ENCODE measurements around the gene COG1.

COG1 gene

DNA sequence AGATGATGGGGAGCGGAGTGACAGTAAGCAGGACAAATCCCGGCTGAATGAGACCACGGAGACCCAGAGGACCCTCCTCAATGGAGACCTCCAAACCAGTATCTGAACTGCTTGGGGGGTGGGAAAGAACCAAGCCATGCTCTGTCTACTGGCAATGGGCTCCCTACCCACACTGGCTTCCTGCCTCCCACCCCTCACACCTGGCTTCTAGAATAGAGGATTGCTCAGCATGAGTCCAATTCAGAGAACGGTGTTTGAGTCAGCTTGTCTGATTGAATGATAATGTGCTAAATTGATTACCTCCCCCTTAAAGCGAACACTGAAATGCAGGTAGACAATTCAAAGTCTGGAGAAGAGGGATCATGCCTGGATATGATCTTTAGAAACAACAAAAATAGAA is 22.5 kb upstream of the COG1 start:
- no peak for DNase-seq

DNA sequence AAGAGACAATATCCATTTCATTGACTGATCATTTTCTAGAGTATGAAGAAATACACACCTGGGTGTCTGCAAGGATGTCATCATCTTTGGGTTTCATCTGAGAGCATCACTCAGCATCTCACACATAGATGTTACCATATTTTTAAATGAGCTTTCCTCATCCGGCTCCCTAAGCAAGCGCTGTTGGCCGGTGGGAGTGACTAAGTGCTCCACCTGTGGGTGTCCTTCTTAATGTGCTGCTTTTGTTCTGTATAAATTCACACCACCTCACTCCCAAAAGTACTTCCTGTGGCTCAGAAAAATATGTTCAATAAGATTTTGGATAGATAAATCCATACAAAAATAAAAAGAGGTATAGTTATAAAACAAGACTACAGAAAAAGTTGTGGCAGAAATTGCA is 20.6 kb upstream of the COG1 start:
- DNase-seq = no peak

GRCh38 chr17:73174126-73174525 is 18.7 kb upstream of the COG1 start:
- no peak for DNase-seq

DNA sequence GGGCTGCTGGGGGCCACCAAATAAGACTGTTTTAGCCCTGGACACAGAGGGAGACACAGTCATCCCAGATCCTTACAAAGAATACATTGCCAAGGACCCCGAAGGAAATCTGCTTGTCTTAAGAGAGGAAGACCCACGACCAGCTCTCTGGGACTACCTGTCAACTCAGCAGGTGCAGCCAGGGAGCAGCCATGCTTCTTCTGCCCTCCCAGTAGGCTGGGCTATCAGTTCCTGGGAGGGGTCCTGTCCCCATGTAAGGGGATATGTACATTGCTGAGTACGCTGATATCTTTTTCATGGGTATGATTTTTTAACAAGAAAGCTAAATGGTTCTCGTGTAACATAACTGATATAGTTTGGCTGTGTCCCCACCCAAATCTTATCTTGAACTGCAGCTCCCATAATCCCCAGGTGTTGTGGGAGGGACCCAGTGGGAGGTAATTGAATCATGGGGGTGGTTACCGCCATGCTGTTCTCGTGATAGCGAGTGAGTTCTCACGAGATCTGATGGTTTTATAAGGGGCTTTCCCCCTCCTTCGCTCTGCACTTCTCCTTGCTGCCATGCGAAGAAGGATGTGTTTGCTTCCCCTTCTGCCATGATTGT is 16.8 kb upstream of the COG1 start:
- no peak for DNase-seq

- DNase-seq = no peak
These were observed 13.5 kb upstream of the COG1 start for GRCh38 chr17:73179387-73179786.

DNA sequence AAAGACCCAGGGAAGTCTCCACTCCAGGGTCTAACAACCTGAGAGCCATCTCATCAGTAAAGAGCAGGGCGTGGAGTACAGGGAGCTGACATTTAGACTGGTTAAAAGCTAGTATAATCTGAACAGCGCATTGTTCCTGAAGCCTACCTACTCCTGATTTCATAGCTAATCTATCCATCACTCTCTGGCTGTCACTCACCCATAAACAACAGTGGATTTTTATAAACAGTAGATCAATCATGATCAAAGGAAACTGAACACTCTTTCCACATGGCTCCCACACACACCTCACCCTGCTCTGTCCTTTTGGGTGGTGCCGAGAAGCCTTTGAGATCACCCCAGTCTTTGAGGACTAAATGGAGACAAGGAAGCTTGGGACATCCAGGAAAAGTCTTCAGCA is 13.0 kb upstream of the COG1 start:
- no peak for DNase-seq

GRCh38 chr17:73182616-73183310 is 10.1 kb upstream of the COG1 start:
- DNase-seq = no peak

GRCh38 chr17:73184136-73184993 is 8.5 kb upstream of the COG1 start:
- no peak for DNase-seq

GRCh38 chr17:73186283-73187050 is 6.4 kb upstream of the COG1 start:
- no peak for DNase-seq

GRCh38 chr17:73187203-73187769 is 5.6 kb upstream of the COG1 start:
- peak; percentile 72 for DNase-seq

DNA sequence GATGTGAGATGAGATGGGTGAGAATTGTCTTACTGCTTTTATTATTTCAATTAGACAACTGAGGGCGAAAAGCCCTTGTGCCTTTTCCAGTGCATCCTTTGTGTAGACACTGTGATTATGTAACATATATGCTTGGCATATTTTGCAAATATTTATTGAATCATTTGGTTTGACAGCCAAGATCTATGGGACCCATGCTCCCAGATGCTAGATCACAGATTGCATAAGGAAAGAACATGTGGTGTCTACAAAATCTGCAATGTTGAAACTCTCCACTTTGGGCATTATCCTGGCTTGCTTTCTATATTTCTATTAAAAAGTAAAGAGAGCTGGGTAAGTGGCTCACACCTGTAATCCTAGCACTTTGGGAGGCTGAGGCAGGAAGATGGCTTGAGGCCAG is 4.8 kb upstream of the COG1 start:
- DNase-seq = no peak

DNA sequence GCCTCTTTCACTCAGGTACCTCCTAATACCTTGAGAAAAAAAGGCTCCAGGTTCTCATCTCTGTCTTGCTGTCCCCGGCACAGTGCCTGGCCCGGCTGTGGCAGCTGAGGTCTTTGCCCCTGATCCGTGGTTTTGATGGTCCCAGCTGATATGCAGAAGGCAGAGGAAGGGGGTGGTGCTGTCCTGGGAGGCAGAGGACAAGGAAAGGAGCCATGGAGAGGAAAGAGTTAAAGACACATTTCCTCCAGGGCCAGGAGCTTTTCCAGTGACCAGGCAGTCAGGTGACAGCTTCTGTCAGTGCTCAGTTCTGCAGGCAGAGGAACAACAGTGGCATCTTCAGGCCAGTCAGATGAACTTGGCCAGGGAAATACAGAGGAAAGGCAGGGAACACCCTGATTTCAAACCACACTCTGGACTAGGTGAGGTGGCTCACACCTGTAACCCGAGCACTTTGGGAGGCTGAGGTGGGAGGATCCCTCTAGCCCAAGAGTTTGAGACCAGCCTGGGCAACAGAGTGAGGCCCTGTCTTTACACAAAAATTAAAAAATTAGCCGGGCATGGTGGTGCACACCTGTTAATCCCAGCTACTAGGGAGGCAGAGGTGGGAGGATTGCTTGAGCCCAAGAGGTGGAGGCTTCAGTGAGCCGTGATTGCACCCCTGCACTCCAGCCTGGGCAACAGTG is 3.3 kb upstream of the COG1 start:
- DNase-seq = peak; percentile 26

- DNase-seq = peak; percentile 47
These were observed 1.2 kb upstream of the COG1 start for GRCh38 chr17:73191443-73192205.

GRCh38 chr17:73192206-73192893 is 505 bp upstream of the COG1 start:
- DNase-seq = peak; percentile 34

- DNase-seq = no peak
These were observed 1.8 kb downstream of the COG1 start for GRCh38 chr17:73194514-73195222.

DNA sequence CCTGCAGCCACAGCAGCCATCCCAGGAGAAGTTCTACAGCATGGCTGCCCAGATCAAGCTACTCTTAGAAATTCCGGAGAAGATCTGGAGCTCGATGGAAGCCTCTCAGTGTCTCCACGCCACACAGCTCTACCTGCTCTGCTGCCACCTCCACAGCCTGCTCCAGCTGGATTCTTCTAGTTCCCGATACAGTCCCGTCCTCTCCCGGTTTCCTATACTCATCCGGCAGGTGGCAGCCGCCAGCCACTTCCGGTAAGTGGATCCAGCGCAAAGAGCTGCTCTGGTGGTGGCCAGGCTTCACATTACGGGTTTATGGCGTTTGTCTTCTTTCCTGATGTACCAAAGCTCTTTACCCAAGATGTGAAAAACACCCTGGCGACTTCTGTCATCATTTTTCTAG is 3.6 kb downstream of the COG1 start:
- peak; percentile 84 for DNase-seq

- no peak for DNase-seq
These were observed 4.3 kb downstream of the COG1 start for GRCh38 chr17:73197161-73197560.

DNA sequence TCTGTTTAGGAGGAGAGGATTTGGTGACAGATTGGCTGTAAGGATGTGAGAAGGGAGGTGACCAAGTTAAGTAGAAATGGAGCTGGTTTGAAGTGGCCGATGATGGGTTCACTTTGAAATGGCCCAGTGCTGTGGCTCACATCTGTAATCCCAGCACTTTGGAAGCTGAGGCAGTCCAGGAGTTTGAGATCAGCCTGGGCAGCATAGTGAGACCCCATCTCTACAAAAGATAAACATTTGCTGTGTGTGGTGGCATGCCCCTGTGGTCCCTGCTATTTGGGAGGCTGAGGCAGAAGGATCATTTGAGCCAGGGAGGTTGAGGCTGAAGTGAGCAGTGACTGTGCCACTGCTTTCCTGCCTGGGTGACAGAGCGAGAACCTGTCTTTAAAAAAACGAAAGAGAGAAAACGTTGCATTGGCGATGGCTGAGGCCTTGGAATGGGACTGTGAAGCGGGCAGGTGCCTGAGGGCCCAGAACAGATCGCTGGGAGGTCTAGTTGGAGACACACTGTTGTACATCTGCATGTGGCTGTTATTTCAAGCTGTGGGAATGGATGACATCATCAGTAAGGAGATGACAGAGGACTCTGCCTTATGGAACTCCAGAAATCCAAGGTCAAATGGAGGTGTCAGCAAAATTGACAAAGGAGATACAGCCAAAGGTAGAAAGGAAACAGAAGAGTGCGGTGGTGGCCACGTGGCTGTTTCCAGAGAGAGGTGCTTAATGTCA is 5.5 kb downstream of the COG1 start:
- DNase-seq = no peak

DNA sequence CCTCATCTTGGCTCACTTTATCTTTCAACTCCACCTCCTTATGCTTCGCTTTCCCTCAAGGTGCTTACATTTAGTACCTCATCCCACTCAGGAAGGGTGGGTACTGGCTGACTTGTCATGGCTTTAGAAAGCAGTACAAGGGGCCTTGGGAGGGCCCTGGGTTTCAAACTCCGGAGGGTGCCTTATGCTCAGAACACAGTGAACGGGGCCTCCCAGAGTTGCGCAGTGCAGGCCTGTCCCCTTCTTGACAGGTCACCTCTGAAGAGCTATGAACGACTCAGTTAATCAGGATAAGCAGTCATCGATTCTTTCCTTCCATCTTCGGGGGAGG is 6.0 kb downstream of the COG1 start:
- no peak for DNase-seq

Measured in NCI-H2029 (cell line).